H54 (cell line): ENCODE results near the gene ATE1.
A peak's percentile ranks its signal among the peaks of the same experiment; 100 is the strongest.
"Not testable (repeated sequence)": the region's sequence is repeated elsewhere in the genome, so short reads cannot be mapped to it uniquely, and the experiment has no call there.

ENCODE experiments used
- DNase-seq: peaks from one replicate; pipeline ENCODE4 v3.0.0; 2011; ENCODE audit warnings: low spot score, mixed read lengths; ENCODE audit not compliant: insufficient read length
- FAIRE-seq: peaks from 3 replicates; lab custom pipeline; 2011; peaks lifted over from hg19 to GRCh38; lab: Jason Lieb, UNC
- POLR2A ChIP-seq: IDR thresholded peaks from 2 replicates; pipeline ENCODE4 v1.6.1; 2011; ENCODE audit warnings: low read depth, mild to moderate bottlenecking, low read length

The ATE1 gene

GRCh38 chr10:121927841-121928527 is at the start of gene ATE1:
ATE1 (minus strand) TSS chr10:121928031; CDS start chr10:121927949, 82 bp downstream.
- DNase-seq (peak; percentile 64), FAIRE-seq (no peak)
- TF ChIP-seq POLR2A = peak; percentile 40

GRCh38 chr10:121976607-121977006 is 48.8 kb upstream of the ATE1 start:
- DNase-seq (no peak), FAIRE-seq (no peak)
- TF ChIP-seq POLR2A = no peak

DNA sequence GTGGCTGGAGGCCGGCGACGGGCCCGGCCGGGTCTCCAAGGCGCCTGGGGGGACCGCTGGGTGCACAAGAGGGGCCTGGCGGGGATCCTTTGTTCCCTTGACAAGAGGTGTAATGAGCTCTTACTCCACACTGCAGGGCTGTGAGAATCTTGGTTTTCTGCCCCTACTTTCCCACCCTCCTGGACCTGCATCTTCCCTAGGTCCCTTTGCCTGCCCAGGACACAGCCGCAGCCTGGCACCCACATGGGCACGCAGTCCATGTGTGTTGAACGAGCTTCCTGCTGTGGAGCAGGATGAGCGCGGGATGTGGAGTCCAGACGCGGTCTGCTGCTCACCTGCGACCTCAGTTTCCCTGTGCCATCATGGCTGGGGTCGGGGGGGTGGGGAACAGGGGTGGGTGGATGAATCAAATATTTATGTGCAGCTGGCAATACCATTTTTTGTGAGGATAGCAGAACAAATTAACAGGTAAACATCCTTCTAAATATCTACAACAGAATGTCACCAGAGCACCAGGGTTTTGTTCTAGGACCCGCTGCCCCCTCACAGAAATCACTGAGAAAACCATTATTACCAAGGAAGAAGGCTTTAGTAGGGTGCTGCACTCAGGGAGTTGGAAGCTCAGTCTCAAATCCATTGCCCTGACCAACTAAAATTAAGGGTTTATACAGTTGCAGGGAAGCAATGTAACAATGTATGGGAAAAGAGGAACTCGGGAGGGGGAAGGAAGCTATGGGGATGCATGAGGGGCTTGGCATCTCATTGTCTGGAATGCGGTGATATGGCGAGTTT is 47.7 kb upstream of the ATE1 start:
- DNase-seq = no peak
- TF ChIP-seq POLR2A = no peak
- FAIRE-seq = no peak

DNA sequence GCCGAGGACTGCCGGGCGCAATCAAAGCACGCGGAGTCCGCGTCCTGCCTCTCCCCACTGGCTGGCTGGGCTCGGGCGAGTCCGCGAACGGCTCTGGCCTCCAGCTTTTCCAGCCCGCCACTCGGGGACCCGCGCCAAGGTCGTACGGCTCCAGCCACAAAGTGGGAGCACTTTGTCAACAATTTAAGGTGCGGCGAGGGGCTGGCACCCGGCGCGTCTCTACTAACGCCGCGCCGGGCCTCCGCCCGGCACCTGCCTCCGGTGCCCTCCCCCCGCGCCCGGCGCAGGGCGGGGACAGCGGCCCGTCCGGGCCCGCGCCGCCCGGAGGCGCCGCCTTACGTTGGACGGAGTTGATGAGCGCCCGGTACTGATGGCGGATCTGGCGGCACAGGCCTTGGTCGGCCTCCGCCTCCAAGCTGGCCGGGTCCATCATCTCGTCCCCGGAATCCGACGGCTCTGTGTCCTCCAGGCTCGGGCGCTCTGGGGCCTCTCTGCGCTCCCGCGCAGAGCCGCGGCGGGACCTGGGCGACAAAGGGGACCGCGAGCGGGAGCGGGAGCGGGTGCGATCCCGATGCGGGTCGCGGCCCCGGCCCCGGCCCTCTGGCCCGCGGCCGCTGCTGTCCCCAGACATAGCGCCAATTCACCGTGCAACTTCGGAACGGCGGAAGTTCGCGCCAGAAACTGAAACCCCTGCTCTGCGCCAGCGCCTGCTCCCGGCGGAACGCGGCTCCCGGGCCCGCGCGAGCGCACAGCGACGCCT is 46.9 kb upstream of the ATE1 start, which contains the start of gene NSMCE4A:
NSMCE4A (minus strand) TSS at position 683 of the 760 bp plus-strand sequence; CDS start at position 631, 52 bp downstream.
- DNase-seq = peak; percentile 65
- no peak for FAIRE-seq
- peak; percentile 36 for TF ChIP-seq POLR2A

DNA sequence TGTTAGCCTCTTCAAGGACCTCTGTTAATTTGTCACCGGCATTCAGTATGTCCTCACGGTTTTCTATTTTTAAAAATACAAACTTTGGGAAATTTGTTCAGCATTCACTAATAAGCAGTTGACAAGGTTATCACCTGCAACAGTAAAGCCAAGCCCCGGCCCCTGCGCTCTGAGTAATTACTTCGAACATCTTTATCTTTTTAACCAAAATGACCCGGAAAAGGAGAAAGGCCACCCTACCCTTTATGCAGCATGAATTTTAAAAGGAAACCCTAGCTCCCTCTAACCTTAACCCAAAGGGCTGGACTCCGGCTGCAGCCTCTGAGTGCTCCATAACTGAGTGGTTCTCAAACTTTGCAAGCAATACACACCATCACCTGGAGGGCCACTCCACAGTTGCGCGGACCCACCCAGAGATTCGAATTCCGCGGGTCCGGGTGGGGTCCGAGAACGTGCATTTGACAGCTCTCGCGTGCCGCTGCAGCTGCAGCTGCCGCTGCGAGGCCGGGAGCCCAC is 46.2 kb upstream of the ATE1 start:
- no peak for TF ChIP-seq POLR2A
- FAIRE-seq = no peak
- no peak for DNase-seq

DNA sequence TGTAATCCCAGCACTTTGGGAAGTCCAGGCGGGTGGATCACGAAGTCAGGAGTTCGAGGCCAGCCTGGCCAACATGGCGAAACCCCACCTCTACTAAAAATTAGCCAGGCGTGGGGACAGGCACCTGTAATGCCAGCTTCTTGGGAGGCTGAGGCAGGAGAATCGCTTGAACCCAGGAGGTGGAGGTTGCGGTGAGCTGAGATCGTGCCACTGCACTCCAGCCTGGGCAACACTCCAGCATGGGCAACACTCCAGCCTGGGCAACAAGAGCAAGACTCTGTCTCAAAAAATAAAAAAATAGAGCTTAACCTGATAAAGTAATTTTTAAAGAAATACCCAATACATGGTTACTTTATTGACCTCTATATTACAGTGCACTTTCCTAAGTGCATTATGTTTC is 41.3 kb upstream of the ATE1 start:
- FAIRE-seq, DNase-seq: not testable (repeated sequence)

DNA sequence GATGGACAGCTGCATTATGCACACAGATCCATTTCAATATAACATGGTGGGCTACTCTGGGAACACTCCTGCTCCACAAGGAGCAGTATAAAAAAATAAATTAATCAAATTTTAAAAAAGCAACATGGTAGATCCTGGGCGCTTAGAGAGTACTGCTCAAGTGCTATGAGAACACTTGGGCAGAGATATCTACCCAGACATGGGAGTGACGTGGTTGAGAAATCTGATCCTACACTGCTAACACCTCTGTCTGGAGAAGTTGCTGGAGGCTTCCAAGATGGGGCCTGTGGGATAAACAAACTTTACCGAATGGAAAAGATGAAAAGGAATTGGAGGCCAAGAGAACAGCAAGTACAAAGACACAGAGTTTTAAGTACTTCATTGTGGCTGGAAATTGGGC is 38.2 kb upstream of the ATE1 start:
- no peak for TF ChIP-seq POLR2A
- no peak for DNase-seq
- no peak for FAIRE-seq

DNA sequence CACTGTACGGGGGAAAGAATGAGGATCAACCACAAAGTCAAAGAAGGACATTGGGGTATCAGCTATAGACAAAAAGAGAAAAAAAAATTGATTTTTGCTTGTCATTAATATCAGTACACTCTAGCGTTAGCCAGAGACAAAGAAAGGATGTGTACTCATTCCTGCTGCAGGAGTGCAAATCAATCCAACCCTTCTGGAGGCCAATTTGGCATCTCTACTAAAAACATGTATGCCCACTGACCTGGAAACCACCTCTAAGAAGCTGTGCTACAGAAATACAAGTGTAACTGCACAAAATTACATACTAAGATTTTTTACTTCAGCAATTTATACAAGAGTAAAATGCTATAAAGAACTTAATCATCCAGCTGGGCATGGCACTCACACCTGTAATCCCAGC is 33.6 kb upstream of the ATE1 start:
- DNase-seq (no peak), FAIRE-seq (no peak)
- no peak for TF ChIP-seq POLR2A

DNA sequence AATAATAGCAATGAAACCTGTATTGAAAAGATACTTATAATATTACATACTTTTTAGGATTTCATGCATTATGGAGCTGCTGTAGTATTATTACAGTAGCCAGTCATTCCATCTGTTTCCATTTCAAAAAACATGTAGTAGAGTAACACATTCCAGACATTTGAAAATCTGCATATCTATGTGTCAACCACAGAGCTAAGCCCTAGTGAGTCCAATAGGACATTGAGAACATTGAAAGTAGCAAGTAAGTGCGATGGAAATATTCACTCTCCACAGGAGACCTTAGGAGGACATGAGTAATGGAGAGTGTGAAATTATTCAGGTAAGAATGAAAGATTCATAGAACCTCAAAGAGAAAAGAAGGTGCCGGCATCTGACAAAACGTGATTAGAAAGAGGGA is 31.8 kb upstream of the ATE1 start:
- FAIRE-seq (no peak), DNase-seq (no peak)
- TF ChIP-seq POLR2A = no peak

DNA sequence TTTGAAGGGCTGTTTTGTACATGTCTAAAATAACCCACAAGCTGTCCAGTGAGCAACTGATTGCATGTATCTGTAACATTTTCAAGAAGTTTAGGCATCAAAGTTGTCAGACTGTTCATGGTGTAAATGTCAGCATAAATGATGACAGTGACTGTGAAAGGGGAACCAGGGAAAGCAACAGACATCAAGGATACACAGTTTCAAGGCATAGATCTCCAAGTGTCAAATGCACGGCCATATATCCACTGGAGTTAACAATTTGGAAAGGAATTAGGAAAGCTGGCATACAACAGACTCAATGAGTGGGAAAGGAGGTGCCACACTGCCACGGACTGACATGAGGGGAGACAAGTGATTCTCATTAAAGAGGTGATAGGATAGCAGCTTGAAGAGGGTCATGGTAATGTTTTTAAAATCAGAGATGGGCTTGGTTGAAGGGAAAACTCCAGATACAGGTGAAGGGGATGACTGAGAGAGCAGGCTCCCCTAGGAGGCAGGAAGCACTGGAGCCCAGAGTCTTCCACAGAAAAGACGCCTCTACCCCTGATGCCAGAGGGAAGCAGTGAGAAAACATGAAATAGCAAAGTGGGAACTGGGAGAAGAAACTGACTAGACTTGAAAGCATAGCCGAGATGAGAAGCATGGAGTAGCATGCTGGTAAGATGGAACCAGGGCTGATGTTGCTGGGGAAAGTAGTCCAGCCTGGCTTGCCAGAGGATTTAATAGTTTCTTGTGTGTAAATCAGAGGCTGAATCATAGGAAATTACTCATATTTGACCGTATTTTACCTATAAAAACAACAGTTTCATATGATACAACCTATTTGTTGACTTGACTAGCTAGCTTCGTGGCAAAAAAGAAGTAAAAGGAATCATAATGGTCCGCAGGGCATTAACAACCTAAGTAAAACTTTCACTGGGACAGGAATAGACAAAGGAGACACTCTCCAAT is 28.6 kb upstream of the ATE1 start:
- DNase-seq = peak; percentile 29
- peak; percentile 93 for FAIRE-seq
- TF ChIP-seq POLR2A = no peak

DNA sequence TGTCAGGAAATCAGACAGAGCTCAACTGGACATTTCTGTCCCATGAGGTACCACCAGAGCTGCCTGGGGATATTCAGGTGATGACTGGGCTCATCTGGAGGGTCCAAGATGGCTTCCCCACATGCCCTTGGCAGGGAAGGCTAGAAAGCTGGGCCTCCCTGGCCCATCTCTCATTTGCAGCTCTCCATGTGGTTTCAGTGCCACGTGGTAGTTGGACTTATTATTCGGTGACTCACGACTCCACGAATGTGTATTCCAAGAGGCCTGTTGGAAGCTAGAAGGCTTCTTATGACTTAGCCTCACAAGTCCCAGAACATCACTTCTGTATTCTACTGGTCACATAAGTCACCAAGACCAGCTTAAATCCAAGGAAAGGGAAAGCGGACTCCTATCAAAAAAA is 24.4 kb upstream of the ATE1 start:
- FAIRE-seq = peak; percentile 53
- no peak for TF ChIP-seq POLR2A
- no peak for DNase-seq

GRCh38 chr10:121949451-121949850 is 21.6 kb upstream of the ATE1 start:
- TF ChIP-seq POLR2A = no peak
- no peak for FAIRE-seq

GRCh38 chr10:121949049-121949448 is 21.2 kb upstream of the ATE1 start:
- FAIRE-seq (no peak), DNase-seq (no peak)
- no peak for TF ChIP-seq POLR2A

More at GRCh38 chr10:121949451-121949850, 21.6 kb upstream of the ATE1 start:
- no peak for DNase-seq
